ENCODE data around the gene MRPL11. TPM values are rescaled to one million over a fixed set of nuclear protein-coding genes. Genes with fewer than 3 reads are reported as not detected.

Gene MRPL11
- total RNA-seq, 1 donor from 2014 or later = 33.1 TPM

GRCh38 chr11:66475349-66476172 lies 36.9 kb upstream of the MRPL11 start:
- Histone ChIP-seq H4K20me1 (ENCODE audit: insufficient read depth, low read length) (peaks cover 17% of the 10 kb centered on the region), H3K9me3 (ENCODE audit: insufficient read depth, low read depth, low read length) (no peaks in the 10 kb centered on the region), H3K27ac (ENCODE audit: low read depth, low read length) (no peak overlapping the region), H3K4me2 (ENCODE audit: low read length) (no peak overlapping the region), H3K4me3 (ENCODE audit: insufficient read depth, low read depth, low read length) (no peak overlapping the region), H3K27me3 (ENCODE audit: insufficient read depth, low read length) (no peaks in the 10 kb centered on the region), H3K36me3 (ENCODE audit: insufficient read depth, low read length) (no peaks in the 10 kb centered on the region), H3K79me2 (ENCODE audit: insufficient read depth, low read length) (peaks cover 16% of the 10 kb centered on the region), H2AFZ (ENCODE audit: low read depth, low read length) (no peak overlapping the region), H3K4me1 (ENCODE audit: insufficient read depth, low read length) (peaks cover 7% of the 10 kb centered on the region), H3K9ac (ENCODE audit: low read length) (no peak overlapping the region)
- no peaks in the 10 kb centered on the region for H3K9me3 Mint-ChIP-seq (ENCODE audit: unreplicated experiment)
- FAIRE-seq = no peak
- TF ChIP-seq, protein P1, sequence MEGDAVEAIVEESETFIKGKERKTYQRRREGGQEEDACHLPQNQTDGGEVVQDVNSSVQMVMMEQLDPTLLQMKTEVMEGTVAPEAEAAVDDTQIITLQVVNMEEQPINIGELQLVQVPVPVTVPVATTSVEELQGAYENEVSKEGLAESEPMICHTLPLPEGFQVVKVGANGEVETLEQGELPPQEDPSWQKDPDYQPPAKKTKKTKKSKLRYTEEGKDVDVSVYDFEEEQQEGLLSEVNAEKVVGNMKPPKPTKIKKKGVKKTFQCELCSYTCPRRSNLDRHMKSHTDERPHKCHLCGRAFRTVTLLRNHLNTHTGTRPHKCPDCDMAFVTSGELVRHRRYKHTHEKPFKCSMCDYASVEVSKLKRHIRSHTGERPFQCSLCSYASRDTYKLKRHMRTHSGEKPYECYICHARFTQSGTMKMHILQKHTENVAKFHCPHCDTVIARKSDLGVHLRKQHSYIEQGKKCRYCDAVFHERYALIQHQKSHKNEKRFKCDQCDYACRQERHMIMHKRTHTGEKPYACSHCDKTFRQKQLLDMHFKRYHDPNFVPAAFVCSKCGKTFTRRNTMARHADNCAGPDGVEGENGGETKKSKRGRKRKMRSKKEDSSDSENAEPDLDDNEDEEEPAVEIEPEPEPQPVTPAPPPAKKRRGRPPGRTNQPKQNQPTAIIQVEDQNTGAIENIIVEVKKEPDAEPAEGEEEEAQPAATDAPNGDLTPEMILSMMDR (IDR thresholded peaks at IDR 0.05; ENCODE audit: insufficient read depth, low read depth, low read length) = no peak
- TF ChIP-seq EZH2 (IDR thresholded peaks at IDR 0.05; ENCODE audit: insufficient read depth, low read length) = no peak
- H3K36me3 Mint-ChIP-seq (ENCODE audit: low read depth, unreplicated experiment) = peaks cover 14% of the 10 kb centered on the region
- H3K27ac Mint-ChIP-seq (ENCODE audit: unreplicated experiment) = no peak overlapping the region
- H3K4me1 Mint-ChIP-seq (ENCODE audit: low read depth, unreplicated experiment) = no peaks in the 10 kb centered on the region
- no peak for DNase-seq (ENCODE audit: low read depth)
- peaks cover 2% of the 10 kb centered on the region for H3K27me3 Mint-ChIP-seq (ENCODE audit: low read depth, unreplicated experiment)
- no peak overlapping the region for H3K4me3 Mint-ChIP-seq (ENCODE audit: unreplicated experiment)

GRCh38 chr11:66473608-66474515 lies 35.2 kb upstream of the MRPL11 start:
- TF ChIP-seq EZH2 (IDR thresholded peaks at IDR 0.05; ENCODE audit: insufficient read depth, low read length) = no peak
- TF ChIP-seq, protein P1 (IDR thresholded peaks at IDR 0.05; ENCODE audit: insufficient read depth, low read depth, low read length) = no peak
- Mint-ChIP-seq H3K4me1 (ENCODE audit: low read depth, unreplicated experiment) (no peaks in the 10 kb centered on the region), H3K9me3 (ENCODE audit: unreplicated experiment) (no peaks in the 10 kb centered on the region), H3K36me3 (ENCODE audit: low read depth, unreplicated experiment) (peaks cover 14% of the 10 kb centered on the region), H3K27ac (ENCODE audit: unreplicated experiment) (no peak overlapping the region), H3K27me3 (ENCODE audit: low read depth, unreplicated experiment) (peaks cover 2% of the 10 kb centered on the region), H3K4me3 (ENCODE audit: unreplicated experiment) (no peak overlapping the region)
- no peak overlapping the region for H3K9ac ChIP-seq (ENCODE audit: low read length)
- H3K27ac ChIP-seq (ENCODE audit: low read depth, low read length) = no peak overlapping the region
- H3K36me3 ChIP-seq (ENCODE audit: insufficient read depth, low read length) = no peaks in the 10 kb centered on the region
- H3K4me2 ChIP-seq (ENCODE audit: low read length) = no peak overlapping the region
- H2AFZ ChIP-seq (ENCODE audit: low read depth, low read length) = no peak overlapping the region
- H3K79me2 ChIP-seq (ENCODE audit: insufficient read depth, low read length) = peaks cover 6% of the 10 kb centered on the region
- FAIRE-seq = no peak
- DNase-seq (ENCODE audit: low read depth) = no peak
- H4K20me1 ChIP-seq (ENCODE audit: insufficient read depth, low read length) = peaks cover 14% of the 10 kb centered on the region
- no peaks in the 10 kb centered on the region for H3K27me3 ChIP-seq (ENCODE audit: insufficient read depth, low read length)
- no peaks in the 10 kb centered on the region for H3K9me3 ChIP-seq (ENCODE audit: insufficient read depth, low read depth, low read length)
- no peak overlapping the region for H3K4me3 ChIP-seq (ENCODE audit: insufficient read depth, low read depth, low read length)
- peaks cover under 1% of the 10 kb centered on the region for H3K4me1 ChIP-seq (ENCODE audit: insufficient read depth, low read length)
